Stimulated activated naive CD8-positive, alpha-beta T cell treated with anti-CD3 and anti-CD28 coated beads, Interleukin-15, amount 100 ng/mL, for 72 hours (primary cell): ENCODE measurements around the gene ZMYND10.

Experiments
- ATAC-seq: fragments of 150-1000 bp; cut with Tn5 transposase; 2 replicates; pipeline ENCODE4 v1.10.0; 2021; ENCODE audit warnings: mild to moderate bottlenecking, moderate library complexity
- DNase-seq, 2 donors: peaks; one replicate each; pipeline ENCODE4 v3.0.0; 2021 to 2022
- H3K27ac Mint-ChIP-seq, 2 donors: one replicate each; pipeline ENCODE4 v1.8.0; 2022; ENCODE audit warnings: mild to moderate bottlenecking in 2 of 2, mixed read lengths in 2 of 2, moderate library complexity in 2 of 2
- H3K27me3 Mint-ChIP-seq: one replicate; pipeline ENCODE4 v1.8.0; 2022; ENCODE audit warnings: mixed read lengths
- H3K4me1 Mint-ChIP-seq: one replicate; pipeline ENCODE4 v1.8.0; 2022; ENCODE audit warnings: mild to moderate bottlenecking, mixed read lengths
- H3K4me3 Mint-ChIP-seq, 2 donors: one replicate each; pipeline ENCODE4 v1.8.0; 2022; ENCODE audit warnings: mild to moderate bottlenecking in 2 of 2, mixed read lengths in 2 of 2, moderate library complexity in 1 of 2
- H3K9me3 Mint-ChIP-seq, 2 donors: one replicate each; pipeline ENCODE4 v1.8.0; 2022; ENCODE audit warnings: mixed read lengths in 2 of 2

ZMYND10 gene

DNA sequence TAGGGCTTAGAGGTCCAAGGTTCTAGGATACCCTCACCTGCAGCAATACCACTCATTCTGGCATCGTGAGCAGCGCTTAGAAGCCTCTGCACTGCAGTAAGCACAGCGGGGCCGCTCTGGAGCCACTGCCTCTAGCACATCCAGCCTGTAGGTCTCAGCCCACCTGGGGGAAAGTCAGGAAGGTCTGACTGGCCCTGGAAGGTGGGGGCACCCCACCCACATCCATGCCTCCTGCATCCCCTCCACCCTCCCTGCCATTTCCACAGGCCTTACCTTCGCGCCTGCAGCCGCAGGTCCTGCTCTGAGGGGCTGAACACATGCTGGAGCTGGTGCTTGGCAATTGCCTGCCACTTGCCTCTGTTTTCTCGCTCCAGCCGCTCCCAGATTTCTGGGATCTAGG lies 4.0 kb downstream of the ZMYND10 start:
- peak overlapping the region; percentile 88 to 91 for H3K4me3 Mint-ChIP-seq
- H3K27ac Mint-ChIP-seq, result peak overlapping the region in 1 of 2 donors; percentile 8
- DNase-seq, result no peak
- peaks cover 66% of the 10 kb centered on the region for H3K4me1 Mint-ChIP-seq
- no peaks in the 10 kb centered on the region for H3K9me3 Mint-ChIP-seq
- ATAC-seq, result no peak
- no peaks in the 10 kb centered on the region for H3K27me3 Mint-ChIP-seq

DNA sequence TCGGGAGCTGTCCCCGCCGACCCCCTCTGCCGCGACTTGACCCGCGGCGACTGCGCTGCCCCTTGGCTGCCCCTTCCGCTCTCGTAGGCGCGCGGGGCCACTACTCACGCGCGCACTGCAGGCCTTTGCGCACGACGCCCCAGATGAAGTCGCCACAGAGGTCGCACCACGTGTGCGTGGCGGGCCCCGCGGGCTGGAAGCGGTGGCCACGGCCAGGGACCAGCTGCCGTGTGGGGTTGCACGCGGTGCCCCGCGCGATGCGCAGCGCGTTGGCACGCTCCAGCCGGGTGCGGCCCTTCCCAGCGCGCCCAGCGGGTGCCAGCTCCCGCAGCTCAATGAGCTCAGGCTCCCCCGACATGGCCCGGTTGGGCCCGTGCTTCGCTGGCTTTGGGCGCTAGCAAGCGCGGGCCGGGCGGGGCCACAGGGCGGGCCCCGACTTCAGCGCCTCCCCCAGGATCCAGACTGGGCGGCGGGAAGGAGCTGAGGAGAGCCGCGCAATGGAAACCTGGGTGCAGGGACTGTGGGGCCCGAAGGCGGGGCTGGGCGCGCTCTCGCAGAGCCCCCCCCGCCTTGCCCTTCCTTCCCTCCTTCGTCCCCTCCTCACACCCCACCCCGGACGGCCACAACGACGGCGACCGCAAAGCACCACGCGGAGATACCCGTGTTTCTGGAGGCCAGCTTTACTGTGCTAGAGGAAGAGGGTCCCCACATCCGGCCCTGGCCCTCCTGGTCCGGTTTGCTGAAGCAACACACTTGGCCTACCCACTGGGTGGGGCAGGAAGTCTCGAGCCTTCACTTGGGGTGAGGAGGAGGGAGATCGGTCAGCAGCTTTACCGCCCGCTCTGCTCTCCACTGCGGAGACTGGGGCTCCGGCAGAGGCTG lies 4.8 kb downstream of the ZMYND10 start, which contains the start of gene RASSF1:
Gene RASSF1 (minus strand): TSS at position 389 of the 882 bp plus-strand sequence. CDS start 31 bp downstream, at position 358.
- peak; percentile 67 to 82 for DNase-seq
- ATAC-seq, result peak; percentile 48
- peak within 1 kb of the TSS; percentile 88 to 91 for H3K4me3 Mint-ChIP-seq
- peaks cover 66% of the 10 kb centered on the region for H3K4me1 Mint-ChIP-seq
- H3K9me3 Mint-ChIP-seq, result no peaks in the 10 kb centered on the region
- no peaks in the 10 kb centered on the region for H3K27me3 Mint-ChIP-seq
- H3K27ac Mint-ChIP-seq, result peak within 1 kb of the TSS; percentile 85 to 96

DNA sequence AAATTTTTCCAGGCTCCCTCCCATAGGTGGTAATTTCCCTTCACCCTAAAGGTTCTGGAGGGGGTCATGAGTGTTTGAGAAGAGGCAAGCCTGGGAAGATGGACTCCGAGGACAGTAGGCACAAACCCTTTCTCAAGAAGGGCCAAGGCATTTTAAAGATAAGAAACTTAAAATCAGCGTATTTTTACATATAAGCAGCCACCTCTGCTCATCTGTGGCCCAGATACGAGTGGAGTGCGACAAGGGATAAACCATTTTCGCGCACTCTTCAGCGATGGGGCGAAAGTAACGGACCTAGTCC lies 5.4 kb downstream of the ZMYND10 start:
- H3K4me1 Mint-ChIP-seq, result peaks cover 66% of the 10 kb centered on the region
- H3K27me3 Mint-ChIP-seq, result no peaks in the 10 kb centered on the region
- no peak for DNase-seq
- peak overlapping the region; percentile 67 to 77 for H3K27ac Mint-ChIP-seq
- ATAC-seq, result no peak
- no peaks in the 10 kb centered on the region for H3K9me3 Mint-ChIP-seq
- H3K4me3 Mint-ChIP-seq, result peak overlapping the region; percentile 88 to 91

DNA sequence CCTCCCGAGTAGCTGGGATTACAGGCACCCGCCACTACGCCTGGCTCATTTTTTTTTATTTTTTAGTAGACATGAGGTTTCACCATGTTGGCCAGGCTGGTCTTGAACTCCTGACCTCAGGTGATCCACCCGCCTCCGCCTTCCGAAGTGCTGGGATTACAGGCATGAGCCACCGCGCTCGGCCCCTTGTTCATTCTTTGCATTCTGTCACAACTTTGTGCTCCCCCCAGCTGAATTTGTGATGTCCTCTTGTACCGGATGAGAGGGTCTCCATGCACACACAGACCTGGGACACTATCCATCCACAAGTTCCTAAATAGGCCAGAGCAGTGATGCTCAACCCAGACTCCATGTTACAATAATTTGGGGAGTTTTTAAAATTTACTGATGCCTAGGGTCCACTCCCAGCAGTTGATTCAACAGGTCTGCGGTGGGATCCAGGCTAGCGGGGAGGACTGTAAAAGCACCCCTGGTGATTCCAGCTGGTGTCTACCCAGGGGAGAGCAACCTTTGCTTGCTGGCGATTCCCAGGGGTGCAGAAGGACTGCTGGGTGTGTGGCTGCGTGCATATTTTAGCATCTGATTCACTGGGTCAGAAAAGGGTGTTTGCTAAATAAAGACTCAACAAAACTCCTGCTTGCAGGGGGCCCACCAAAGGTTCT lies 5.9 kb downstream of the ZMYND10 start:
- peaks cover 66% of the 10 kb centered on the region for H3K4me1 Mint-ChIP-seq
- peak overlapping the region; percentile 88 to 91 for H3K4me3 Mint-ChIP-seq
- no peak for ATAC-seq
- H3K9me3 Mint-ChIP-seq, result no peaks in the 10 kb centered on the region
- no peaks in the 10 kb centered on the region for H3K27me3 Mint-ChIP-seq
- DNase-seq, result no peak
- H3K27ac Mint-ChIP-seq, result peak overlapping the region; percentile 89 to 92

DNA sequence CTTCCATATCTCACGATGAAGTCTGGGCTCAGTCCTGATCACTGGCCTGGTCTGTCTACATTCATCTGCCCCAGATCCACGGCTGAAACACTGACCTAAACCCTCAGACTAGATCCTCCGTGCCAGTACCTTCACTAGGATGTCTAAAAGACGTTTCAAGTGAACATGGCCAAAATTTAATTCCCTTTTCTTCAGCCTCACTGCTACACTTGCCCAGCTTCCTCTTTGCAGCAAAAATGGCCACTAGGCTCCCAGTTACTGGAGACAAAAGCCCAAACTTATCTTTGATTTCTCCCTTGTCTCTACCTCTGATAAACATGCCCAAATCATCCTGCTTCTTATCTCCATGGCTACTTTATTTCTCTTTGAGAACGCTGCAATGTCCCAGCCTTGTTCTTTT lies 6.6 kb downstream of the ZMYND10 start:
- H3K9me3 Mint-ChIP-seq, result no peaks in the 10 kb centered on the region
- H3K4me3 Mint-ChIP-seq, result peak overlapping the region; percentile 88 to 91
- no peaks in the 10 kb centered on the region for H3K27me3 Mint-ChIP-seq
- no peak for ATAC-seq
- peaks cover 72% of the 10 kb centered on the region for H3K4me1 Mint-ChIP-seq
- DNase-seq, result no peak
- peak overlapping the region; percentile 89 to 92 for H3K27ac Mint-ChIP-seq

DNA sequence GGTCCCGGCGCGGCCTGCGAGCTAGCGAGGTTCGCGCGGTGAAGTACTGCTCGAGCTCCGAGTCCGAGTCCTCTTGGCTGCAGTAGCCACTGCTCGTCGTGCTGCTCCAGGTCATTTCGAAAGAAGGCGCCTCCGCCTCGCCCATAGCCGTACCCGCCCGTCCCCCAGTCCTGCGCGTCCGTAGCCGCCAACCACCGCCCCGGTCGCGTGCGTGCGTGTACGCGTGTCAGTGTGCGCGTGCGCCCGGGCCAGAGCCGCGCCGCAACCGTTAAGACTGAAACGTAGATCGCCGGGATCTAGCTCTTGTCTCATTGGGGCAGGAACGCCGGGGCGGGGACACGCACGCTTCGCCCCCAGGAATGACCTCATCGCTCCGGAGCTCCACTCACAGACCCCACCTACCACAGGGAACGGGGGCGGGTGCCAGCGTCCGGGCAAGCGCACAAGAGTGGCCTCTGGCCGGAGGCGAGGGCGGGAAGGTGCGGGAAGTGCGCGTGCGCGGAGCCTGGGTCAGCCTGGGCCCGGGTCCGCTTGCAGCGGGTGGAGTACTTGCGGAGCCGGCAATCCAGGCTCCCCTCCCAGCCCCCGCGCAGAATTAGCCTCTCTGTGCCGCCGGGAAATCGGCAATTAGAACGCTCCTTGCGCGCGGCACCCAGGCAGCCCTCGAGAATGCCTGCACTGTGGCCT lies 8.2 kb downstream of the ZMYND10 start:
- Mint-ChIP-seq H3K4me3 (peak overlapping the region; percentile 88 to 91), H3K4me1 (peaks cover 71% of the 10 kb centered on the region), H3K9me3 (no peaks in the 10 kb centered on the region), H3K27ac (peak overlapping the region; percentile 92 to 99), H3K27me3 (no peaks in the 10 kb centered on the region)
- ATAC-seq (peak; percentile 82), DNase-seq (peak; percentile 95 to 98)

DNA sequence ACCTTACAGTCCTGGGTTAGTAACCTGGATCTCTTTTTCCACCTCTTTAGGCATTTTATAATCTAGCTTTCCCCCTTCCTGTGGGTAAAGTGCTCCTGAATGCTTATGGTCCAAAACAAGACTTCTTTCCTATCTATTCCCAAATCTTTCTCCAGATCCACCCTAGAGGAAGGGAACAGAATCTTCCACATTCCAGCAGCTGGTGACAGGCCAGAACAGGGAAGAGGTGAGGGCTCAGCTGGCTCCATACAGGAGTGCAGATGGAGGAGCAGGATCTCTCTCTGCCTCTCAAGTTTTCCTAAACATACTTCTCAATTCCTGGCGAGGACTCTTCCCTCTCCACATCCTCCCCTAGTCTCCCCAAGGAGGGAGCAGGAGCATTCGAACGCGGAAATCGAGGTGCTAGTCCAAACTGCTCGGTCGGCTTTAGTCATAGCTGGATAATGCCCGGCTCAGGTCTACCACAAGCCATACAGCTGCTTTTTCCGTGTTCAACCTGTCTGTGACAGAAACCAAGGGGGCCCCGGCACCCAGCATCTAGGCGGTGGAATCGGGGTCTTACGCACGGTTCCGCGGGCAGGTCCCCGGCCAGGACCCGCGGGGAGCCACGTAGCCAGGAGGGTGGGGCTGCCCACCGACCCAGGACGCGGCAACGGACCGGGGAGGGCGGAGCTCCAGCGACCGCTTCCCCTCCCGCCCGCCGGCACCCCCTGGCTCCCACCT lies 8.9 kb downstream of the ZMYND10 start:
- Mint-ChIP-seq H3K4me3 (peak overlapping the region; percentile 88 to 91), H3K4me1 (peaks cover 67% of the 10 kb centered on the region), H3K27me3 (no peaks in the 10 kb centered on the region), H3K9me3 (no peaks in the 10 kb centered on the region), H3K27ac (peak overlapping the region; percentile 91 to 99)
- peak; percentile 61 for ATAC-seq
- peak in 1 of 2 donors; percentile 71 for DNase-seq

DNA sequence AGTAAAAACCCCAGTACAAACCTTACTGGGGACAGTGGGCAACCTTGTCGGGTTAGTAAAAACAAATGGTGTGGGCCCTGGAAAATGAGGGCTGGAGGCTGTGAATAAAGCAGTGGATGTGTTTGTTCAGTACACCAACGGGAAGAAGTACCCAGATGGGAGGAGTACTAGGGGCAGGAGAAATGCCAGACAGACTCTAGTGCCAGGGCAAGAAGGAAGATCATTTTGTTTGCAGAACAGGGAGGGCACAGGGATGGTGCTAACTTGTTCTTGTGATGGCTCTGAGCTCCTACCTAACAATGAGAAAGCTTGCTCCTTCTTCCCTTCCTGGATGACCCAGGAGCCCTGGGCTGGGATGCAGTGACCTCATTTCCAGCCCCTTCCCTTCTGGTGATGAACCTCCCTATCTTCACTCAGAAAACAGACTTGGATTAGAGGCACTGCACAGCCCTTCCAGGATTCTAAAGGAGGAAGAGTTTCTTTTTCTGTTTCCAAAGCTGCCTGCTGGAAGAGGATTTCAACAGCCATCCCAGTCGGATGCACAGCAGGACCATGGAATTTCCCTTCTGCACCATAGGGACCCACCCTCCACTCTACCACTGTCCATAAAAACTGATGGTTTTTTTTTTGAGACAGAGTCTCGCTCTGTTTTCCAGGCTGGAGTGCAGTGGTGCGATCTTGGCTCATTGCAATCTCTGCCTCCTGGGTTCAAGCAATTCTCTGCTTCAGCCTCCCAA lies 11.0 kb downstream of the ZMYND10 start:
- Mint-ChIP-seq H3K4me1 (peaks cover 64% of the 10 kb centered on the region), H3K4me3 (peak overlapping the region; percentile 65 to 76), H3K9me3 (no peaks in the 10 kb centered on the region), H3K27ac (peak overlapping the region; percentile 61 to 65), H3K27me3 (no peaks in the 10 kb centered on the region)
- DNase-seq (no peak), ATAC-seq (no peak)

DNA sequence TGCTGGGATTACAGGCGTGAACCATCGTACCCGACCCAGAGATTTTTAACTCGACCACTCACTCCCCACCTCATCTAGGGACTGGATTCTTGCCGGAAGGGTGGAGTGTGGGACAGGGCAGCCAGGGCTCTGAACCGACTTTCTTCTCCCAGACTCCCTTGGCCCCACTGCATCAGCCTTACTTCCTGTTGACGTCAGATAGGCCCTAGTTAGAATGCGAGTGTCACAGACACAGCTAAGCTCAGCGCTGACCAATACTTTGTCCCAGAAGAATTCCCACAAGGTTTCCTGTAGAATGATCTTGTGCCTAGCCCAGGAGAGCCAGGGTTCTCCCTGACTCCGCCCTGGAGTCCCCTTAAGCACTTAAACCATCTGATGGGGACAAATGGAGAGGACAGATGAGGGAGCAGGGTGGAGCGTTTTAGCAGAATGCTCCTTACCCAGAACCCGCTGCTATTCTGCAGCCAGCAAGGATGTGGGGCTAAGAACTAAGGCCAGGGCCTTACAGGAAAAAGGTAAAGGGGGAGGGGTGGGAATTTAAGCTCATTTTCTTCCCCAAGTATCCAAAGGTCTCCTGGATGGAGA lies 11.7 kb downstream of the ZMYND10 start:
- H3K4me1 Mint-ChIP-seq, result peaks cover 61% of the 10 kb centered on the region
- DNase-seq, result no peak

DNA sequence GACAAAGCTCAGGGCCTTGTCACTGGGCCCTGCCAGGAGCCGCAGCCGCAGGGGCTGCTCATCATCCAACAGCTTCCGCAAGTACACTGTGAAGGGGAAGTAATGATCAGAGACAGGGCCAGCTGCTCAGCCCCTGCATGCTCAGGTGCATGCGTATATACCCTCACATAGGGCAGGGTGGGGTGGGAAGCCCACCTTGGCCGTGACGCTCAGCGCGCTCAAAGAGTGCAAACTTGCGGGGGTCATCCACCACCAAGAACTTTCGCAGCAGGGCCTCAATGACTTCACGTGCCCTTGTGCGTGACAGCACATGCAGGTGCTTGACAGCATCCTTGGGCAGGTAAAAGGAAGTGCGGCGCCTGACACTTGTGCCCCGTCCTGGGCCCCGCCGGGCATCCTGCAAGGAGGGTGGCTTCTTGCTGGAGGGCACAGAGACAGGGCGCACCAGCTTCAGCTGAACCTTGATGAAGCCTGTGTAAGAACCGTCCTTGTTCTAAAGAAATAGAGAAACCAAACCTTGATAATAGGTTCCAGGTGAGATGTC lies 14.1 kb downstream of the ZMYND10 start:
- H3K27ac Mint-ChIP-seq, result no peak overlapping the region

More for the DNA sequence above, 11.7 kb downstream of the ZMYND10 start:
- no peak for ATAC-seq
- Mint-ChIP-seq H3K4me3 (peak overlapping the region; percentile 65 to 76), H3K9me3 (no peaks in the 10 kb centered on the region), H3K27ac (peak overlapping the region; percentile 77 to 85), H3K27me3 (no peaks in the 10 kb centered on the region)

DNA sequence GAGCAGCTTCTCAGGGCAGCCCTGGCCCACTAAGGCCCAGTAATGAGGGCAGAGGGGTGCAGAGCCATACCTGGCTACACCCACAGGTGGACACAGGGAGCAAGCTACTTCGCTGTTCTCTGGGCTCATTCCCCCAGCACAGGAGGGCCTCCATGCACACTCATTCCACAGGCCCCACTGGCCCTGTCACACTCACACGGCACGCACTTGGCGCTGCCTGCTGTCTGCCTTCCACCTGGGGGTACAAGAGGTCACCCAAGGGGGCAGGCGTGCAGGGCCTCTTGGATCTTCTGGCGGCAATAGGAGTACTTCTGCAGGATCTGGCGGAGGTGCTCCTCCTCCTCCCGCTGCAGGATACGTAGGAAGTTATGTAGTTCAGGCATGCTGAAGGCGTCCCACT lies 15.2 kb downstream of the ZMYND10 start:
- no peak for ATAC-seq
- H3K9me3 Mint-ChIP-seq, result no peaks in the 10 kb centered on the region
- H3K4me1 Mint-ChIP-seq, result peaks cover 50% of the 10 kb centered on the region
- H3K4me3 Mint-ChIP-seq, result no peak overlapping the region
- no peak overlapping the region for H3K27ac Mint-ChIP-seq
- H3K27me3 Mint-ChIP-seq, result no peaks in the 10 kb centered on the region
- no peak for DNase-seq

More for the DNA sequence above, 14.1 kb downstream of the ZMYND10 start:
- no peaks in the 10 kb centered on the region for H3K9me3 Mint-ChIP-seq
- ATAC-seq (no peak), DNase-seq (no peak)
- peaks cover 57% of the 10 kb centered on the region for H3K4me1 Mint-ChIP-seq
- H3K27me3 Mint-ChIP-seq, result no peaks in the 10 kb centered on the region
- H3K4me3 Mint-ChIP-seq, result no peak overlapping the region

DNA sequence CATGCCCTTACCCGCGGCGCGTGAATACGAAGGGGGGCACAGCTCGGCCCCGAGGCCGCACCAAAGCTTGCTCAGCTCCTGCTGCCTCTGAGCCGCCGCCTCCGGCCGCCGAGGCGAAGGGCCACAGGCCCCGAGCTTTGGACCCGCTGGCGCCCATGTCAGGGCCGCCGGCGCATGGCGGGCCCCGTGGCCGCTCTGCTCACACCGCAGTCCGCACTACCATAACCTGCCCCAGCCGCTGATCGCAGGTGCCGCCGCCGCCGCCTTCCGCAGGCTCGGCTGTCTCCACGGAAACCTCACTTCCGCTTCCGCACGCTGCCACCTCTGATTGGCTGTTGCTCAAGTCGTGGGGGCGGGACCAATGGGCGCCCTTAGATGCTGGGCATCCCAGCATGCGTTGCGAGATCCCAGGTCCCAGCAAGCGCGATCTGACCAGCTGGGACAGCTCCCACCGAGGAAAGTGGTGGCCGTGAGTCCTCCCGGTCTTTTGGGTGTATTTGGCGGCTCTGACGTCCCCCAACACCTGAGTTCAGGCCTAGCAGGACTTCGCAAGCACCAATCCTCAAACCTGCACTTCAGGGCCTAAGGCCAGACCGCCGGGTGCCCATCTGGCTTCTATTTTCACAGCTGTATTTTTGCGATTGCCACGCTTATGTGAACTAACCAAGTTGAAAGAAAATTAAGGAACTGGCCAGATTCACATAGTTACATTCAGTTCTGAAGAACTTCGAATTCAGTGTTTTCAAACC lies 17.4 kb downstream of the ZMYND10 start, which contains the start of gene TUSC2:
Gene TUSC2 (minus strand): TSS at position 281 of the 749 bp plus-strand sequence. CDS start 124 bp downstream, at position 157.
- ATAC-seq (peak; percentile 93), DNase-seq (peak; percentile 89 to 95)
- no peaks in the 10 kb centered on the region for H3K27me3 Mint-ChIP-seq
- H3K27ac Mint-ChIP-seq, result peak within 1 kb of the TSS; percentile 79 to 95
- H3K9me3 Mint-ChIP-seq, result no peaks in the 10 kb centered on the region
- H3K4me3 Mint-ChIP-seq, result peak within 1 kb of the TSS; percentile 87
- H3K4me1 Mint-ChIP-seq, result peaks cover 50% of the 10 kb centered on the region

DNA sequence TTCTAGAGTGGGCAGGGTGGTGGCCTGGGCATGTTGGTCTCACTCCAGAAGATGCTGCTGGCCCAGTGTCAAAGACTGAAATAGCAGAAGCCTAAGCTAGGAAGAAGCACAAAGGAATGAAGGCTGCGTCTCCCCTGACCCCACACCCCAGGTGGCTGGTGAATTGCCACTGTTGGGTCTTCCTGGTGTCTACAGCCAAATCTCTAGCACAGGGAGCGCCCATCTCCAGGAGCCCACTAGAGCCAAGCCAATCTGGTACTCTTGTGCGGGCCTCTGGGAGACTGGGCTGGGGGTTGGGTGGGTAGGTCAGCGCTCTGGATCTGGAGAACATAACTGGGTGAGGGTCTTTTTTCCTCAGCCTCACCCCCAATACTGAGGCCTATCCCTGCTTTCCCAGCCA lies 18.4 kb downstream of the ZMYND10 start:
- H3K27me3 Mint-ChIP-seq, result no peaks in the 10 kb centered on the region
- no peaks in the 10 kb centered on the region for H3K9me3 Mint-ChIP-seq
- H3K4me3 Mint-ChIP-seq, result peak overlapping the region; percentile 87
- DNase-seq (no peak), ATAC-seq (no peak)
- H3K27ac Mint-ChIP-seq, result peak overlapping the region; percentile 76 to 95
- H3K4me1 Mint-ChIP-seq, result peaks cover 60% of the 10 kb centered on the region
